HG03432 (cell line): ENCODE measurements around the gene L3MBTL4.

Source experiments
- ATAC-seq: cut with Tn5 transposase; IDR thresholded peaks from one replicate; pipeline ENCODE4 v1.9.1; 2021; ENCODE audit warnings: mild to moderate bottlenecking, moderate library complexity; ENCODE audit not compliant: unreplicated experiment

Gene L3MBTL4

GRCh38 chr18:5969989-5970403 lies 444.7 kb downstream of the L3MBTL4 start:
- no peak for ATAC-seq

DNA sequence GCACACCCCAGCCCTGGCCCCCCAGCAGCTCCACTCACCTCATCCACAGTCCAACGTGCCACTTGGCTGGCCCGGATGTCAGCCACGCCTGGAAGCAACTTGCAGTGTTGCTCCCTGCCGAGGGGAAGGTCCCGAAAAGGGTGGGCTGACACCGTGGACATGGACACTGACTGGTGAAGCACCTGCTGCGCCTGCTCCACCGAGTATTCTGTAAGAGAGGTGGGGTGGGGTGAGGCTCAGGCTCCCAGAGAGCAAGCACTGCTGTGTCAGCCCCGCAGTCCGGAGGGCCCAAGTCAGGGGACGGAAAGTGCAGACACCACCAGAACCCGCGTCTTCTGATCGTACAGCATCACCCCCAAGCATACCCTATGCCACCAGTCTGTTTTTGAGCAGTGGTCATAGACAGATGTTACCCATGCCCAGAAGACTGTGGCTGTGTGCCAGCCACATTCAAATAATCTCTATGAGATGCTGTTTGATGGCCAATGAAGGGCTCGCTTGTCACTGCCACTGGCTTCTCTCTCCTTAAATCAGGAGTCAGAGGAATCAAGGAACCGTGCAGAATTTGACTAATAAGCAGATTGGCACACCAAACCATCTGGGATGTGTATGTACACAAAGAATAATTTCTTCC lies 445.2 kb downstream of the L3MBTL4 start:
- no peak for ATAC-seq

GRCh38 chr18:5967666-5968065 lies 447.0 kb downstream of the L3MBTL4 start:
- ATAC-seq, result no peak

DNA sequence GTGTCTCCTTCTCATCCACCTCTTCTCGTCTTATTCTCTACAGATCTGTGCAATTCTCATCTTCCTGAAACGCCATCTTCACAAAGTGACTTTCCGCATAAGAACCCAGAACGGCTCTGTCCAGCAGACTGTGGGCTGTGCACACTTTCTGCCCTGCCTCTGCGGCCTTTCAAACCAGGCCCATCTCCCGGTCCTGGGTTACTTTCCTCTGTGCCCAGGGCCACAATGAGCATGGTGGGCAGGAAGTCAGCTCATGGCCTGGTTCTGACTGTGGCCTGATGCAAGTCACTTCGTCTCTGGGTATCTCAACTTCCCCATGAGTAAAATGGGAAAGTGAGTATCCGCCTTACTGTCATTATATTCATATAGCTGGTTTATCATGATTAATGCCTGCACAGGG lies 447.7 kb downstream of the L3MBTL4 start:
- no peak for ATAC-seq

DNA sequence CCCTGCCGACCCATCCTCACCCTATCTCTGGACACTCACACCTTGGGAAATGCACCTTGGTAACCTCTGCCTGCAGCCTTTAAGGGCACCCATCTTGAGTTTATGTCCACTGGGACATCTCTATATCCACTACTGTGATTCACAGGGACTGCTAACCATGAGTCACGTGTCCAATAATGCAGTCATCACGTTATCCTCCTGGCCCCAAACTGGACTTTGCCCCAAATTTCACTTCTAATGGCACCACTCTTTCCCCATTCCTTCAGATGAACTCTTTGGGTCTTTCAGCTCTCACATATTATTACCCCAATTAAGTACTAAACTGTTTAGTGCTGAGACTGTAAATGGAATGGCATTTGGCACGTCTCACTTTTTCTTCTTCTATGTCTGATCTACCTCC lies 448.2 kb downstream of the L3MBTL4 start:
- no peak for ATAC-seq

- no peak for ATAC-seq
Measured at GRCh38 chr18:5964996-5965395, 449.7 kb downstream of the L3MBTL4 start.

DNA sequence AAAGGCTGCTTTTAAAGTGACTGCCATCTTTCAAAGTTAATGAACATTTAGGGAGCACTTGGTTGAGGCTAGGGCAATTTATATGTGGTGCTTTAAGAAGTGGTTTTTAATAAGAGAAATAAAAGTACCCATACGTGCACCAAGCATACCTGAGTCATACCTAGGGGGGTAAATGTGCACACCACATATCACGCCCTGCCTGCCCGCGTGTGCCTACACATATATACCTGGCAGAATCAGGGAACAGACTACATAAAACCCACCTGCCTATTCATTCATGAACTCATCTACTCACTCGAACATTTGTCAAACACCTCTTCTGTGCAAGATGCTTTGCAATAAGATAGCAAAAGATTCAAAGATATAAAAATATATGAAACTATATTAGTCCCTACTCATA lies 450.1 kb downstream of the L3MBTL4 start:
- no peak for ATAC-seq

DNA sequence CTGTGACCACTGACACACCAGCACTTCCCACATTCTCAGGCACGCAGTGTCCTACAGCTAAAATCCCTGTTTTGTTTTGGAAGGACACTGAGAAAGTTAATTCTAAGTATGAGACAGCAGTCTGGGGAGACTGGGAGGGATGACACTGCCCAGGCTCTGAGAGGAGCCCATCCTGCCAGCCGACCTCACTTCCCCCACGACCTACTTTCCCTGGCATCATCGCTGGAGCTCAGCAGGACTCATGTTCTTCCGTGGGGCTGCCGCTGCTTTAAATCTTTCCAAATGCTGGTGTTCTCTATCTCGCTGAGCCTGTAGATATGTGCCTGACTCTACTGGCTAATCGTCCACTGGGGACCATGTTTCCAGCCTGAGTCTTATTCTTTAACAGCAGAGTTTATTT lies 450.6 kb downstream of the L3MBTL4 start:
- no peak for ATAC-seq

DNA sequence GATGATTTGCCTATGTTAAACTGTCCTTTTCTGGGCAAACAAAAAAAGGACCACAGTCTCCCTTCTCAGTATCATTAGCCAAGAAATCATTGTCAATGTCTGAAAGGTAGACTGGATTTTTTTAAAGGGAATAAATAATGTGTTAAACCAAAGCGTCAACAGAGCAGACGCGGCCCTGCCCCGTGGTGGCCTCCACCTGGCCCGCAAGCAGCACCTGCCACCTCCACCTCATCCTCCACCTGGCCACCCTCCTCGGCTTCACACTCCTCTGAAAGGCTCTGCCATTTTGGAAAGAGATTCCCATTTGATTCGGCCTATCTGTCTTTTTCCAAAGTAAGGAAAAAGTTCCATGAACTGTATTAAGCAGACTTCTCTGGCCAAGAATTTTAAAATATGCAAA lies 451.4 kb downstream of the L3MBTL4 start:
- ATAC-seq, result no peak

GRCh38 chr18:5962362-5962761 lies 452.3 kb downstream of the L3MBTL4 start:
- no peak for ATAC-seq

GRCh38 chr18:5961828-5962150 lies 452.9 kb downstream of the L3MBTL4 start:
- no peak for ATAC-seq

DNA sequence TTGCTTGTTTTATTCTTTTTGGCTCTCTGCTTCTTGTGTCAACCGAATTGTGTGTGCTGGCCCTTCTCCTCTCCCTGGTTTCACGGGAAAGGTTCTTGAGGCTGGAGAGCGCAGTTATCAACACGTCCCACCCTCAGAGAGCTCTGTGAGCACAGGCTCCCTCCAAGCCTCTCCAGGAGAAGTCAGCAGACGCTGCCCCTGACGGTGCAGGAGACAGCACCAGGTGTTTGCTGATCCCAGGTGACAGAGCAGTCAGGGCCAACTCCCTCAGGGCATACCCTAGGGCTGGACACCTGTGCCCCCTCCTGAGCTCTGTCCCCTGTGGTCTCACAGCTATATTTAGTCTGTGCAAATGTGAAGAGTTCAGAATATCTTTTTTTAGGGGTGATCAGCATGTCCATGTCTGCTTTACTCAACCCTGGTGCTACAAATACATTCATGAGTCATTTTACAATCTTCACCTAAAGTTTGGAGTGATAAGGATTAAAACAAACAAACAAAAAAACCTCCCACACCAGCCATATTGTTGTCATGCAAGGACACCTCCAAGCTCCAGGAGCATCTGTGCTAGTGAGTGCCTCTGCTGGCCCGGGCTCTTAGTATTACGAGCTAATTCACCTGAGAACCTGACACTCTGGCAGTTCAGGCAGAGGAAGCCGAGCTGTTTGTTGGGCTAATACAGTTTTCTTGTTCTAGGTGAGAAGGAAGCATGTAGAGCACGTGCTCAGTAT lies 453.4 kb downstream of the L3MBTL4 start:
- ATAC-seq, result no peak

- ATAC-seq, result no peak
Measured at GRCh38 chr18:5958822-5959221, 455.9 kb downstream of the L3MBTL4 start.

- ATAC-seq, result no peak
Measured at GRCh38 chr18:5955861-5956260, 458.9 kb downstream of the L3MBTL4 start.

- ATAC-seq, result no peak
Measured at GRCh38 chr18:5951515-5952091, 463.1 kb downstream of the L3MBTL4 start.

DNA sequence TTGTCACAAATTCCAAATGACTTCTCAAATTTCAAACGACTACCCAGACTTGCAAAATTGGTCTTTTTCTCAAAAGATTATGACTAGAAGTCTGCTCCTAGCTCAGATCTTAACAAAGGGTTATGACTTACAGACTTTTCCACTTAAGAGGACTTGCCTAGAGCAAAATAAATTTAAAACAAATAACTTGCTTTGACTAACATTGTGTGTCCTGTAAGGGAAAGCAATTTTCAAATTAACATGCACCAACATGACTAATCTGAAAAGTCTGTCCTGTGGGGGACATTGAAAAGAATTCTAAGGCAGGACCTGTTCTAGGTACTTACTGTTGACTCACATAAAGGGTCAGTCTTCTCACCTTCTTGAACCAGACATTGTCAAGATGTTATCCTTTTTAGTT lies 465.9 kb downstream of the L3MBTL4 start:
- ATAC-seq, result no peak

GRCh38 chr18:5948237-5948636 lies 466.5 kb downstream of the L3MBTL4 start:
- no peak for ATAC-seq

DNA sequence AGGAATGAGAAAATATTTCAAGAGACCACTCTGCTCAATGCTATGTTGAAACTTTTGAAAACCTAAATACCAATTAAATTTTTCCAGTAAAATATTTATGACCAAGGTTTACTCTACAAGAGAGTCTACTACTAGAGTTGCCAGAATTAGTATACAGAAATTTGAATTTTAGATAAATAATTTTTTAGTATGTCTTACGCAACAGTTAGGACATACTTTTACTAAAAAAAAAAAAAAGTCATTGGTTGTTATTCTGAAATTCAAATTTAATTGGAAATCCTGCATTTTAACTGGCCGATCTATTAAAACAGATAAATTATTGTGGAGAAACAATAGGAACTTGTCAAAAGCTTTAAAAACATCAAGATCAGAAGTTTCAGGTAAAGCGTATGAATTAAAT lies 470.3 kb downstream of the L3MBTL4 start:
- ATAC-seq, result no peak

GRCh38 chr18:5943514-5943913 lies 471.2 kb downstream of the L3MBTL4 start:
- ATAC-seq, result no peak

- no peak for ATAC-seq
Measured at GRCh38 chr18:5942591-5942990, 472.1 kb downstream of the L3MBTL4 start.

DNA sequence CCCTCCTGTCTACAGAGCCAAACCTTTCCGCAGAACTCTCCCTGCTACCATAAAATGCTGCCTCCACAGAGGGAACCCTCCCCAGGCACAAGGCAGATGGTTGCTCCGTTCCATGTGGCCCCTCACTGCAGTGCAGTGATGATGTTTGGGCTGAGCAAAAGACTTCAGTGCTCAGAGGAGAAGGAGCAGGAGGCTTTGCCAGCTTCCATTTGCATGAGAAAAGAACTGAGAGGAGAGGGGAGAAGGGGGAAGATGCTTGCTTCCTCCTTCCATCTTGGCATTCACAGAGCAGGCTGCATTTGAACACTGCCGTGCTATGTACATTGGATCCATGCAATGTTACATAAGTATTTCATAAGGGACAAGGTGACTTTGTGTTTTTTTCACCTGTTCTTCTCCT lies 472.8 kb downstream of the L3MBTL4 start:
- ATAC-seq, result no peak

GRCh38 chr18:5939801-5940667 lies 474.7 kb downstream of the L3MBTL4 start:
- no peak for ATAC-seq
